Uterus (tissue), 4 donors: ENCODE measurements around the gene MS4A7. TPM values are rescaled to one million over a fixed set of nuclear protein-coding genes. Genes with fewer than 3 reads are reported as not detected.

Source experiments
- DNase-seq, 2 donors: peaks; one replicate each; pipeline ENCODE4 v3.0.0-alpha.2; 2019 to 2020
- H3K27ac ChIP-seq, 2 donors: fragments of 200-600 bp; sonication (generic); 1 replicate in 1 of 2; 2 replicates in 1 of 2; pipeline ENCODE4 v1.5.1; 2016 to 2018
- H3K27me3 ChIP-seq, 2 donors: fragments of 200-600 bp; sonication (generic); one replicate each; pipeline ENCODE4 v1.5.1; 2018 to 2019; ENCODE audit warnings: control low read depth in 1 of 2
- H3K36me3 ChIP-seq, 2 donors: fragments of 200-600 bp; sonication (generic); one replicate each; pipeline ENCODE4 v1.5.1; 2019; ENCODE audit warnings: control low read depth in 1 of 2
- H3K4me1 ChIP-seq, 2 donors: fragments of 200-600 bp; sonication (generic); one replicate each; pipeline ENCODE4 v1.5.1; 2018 to 2019; ENCODE audit warnings: control low read depth in 1 of 2
- H3K4me3 ChIP-seq, 2 donors: fragments of 200-600 bp; sonication (generic); 1 replicate in 1 of 2; 2 replicates in 1 of 2; pipeline ENCODE4 v1.5.1; 2018 to 2019; ENCODE audit warnings: mild to moderate bottlenecking in 1 of 2
- H3K9me3 ChIP-seq, 2 donors: fragments of 200-600 bp; sonication (generic); one replicate each; pipeline ENCODE4 v1.5.1; 2019; ENCODE audit warnings: control low read depth in 1 of 2
- POLR2A ChIP-seq, 2 donors: fragments of 450-650 bp; IDR thresholded peaks; one replicate each; pipeline ENCODE4 v1.6.1; 2016; ENCODE audit warnings: antibody characterized with exemption in 2 of 2, mild to moderate bottlenecking in 1 of 2, moderate library complexity in 1 of 2
- intact Hi-C: fragments of 100-400 bp; cut with DNase I; formaldehyde crosslinking; loops from one replicate; pipeline ENCODE4 v1.15.1; 2023; ENCODE audit warnings: low total_unique reads
- total RNA-seq, 4 donors: library from RNA; depleted of rRNA in 3 of 4; stranded (reverse); fragments of >200 nt in 3 of 4; gene quantifications; one replicate each; pipeline versions ENCODE4 v1.1.0 to v1.2.4, GENCODE V29; 2014 to 2023
- TF ChIP-seq, protein P1 (sequence below), 4 experiments: fragments of 200-600 bp in 2 of 4; fragments of 450-650 bp in 2 of 4; sonication (generic) in 2 of 4; IDR thresholded peaks; one replicate each; pipeline ENCODE4 v1.5.1; 2016 to 2019; ENCODE audit warnings: antibody characterized with exemption in 4 of 4, mild to moderate bottlenecking in 2 of 4, moderate library complexity in 1 of 4
- donor health status: DM: yes; HTN: yes; CAD: no.

The MS4A7 gene
- total RNA-seq, 4 donors from 2014 or later: 11.0 to 45.9 (median 29.0) TPM

DNA sequence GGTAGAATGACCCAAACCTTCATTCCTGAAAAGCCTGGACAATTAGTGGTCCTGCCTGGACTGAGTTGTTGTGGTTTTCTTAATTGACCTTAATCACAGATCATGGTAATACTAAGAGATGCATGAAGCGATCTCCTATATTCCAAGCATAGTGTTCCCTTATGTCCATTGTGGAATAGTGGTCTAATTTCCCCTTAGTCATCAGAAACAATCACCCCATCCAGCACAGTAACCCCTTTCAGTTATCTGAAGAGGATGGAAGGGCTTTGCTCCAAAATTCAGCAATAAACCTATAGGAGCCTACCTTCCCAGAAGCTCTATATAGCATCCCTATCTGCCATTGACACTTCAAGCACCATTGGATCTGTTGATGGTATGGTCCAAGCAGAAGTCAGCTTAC lies 44.3 kb downstream of the MS4A7 start:
- no peak for TF ChIP-seq POLR2A (IDR thresholded peaks at IDR 0.05)
- TF ChIP-seq, protein P1, sequence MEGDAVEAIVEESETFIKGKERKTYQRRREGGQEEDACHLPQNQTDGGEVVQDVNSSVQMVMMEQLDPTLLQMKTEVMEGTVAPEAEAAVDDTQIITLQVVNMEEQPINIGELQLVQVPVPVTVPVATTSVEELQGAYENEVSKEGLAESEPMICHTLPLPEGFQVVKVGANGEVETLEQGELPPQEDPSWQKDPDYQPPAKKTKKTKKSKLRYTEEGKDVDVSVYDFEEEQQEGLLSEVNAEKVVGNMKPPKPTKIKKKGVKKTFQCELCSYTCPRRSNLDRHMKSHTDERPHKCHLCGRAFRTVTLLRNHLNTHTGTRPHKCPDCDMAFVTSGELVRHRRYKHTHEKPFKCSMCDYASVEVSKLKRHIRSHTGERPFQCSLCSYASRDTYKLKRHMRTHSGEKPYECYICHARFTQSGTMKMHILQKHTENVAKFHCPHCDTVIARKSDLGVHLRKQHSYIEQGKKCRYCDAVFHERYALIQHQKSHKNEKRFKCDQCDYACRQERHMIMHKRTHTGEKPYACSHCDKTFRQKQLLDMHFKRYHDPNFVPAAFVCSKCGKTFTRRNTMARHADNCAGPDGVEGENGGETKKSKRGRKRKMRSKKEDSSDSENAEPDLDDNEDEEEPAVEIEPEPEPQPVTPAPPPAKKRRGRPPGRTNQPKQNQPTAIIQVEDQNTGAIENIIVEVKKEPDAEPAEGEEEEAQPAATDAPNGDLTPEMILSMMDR (IDR thresholded peaks at IDR 0.05): no peak
- Histone ChIP-seq H3K27ac (no peak overlapping the region), H3K9me3 (no peaks in the 10 kb centered on the region), H3K27me3 (no peaks in the 10 kb centered on the region), H3K4me1 (no peaks in the 10 kb centered on the region), H3K36me3 (no peaks in the 10 kb centered on the region), H3K4me3 (no peak overlapping the region)
- intact Hi-C loops: no loop called here
- DNase-seq: no peak

DNA sequence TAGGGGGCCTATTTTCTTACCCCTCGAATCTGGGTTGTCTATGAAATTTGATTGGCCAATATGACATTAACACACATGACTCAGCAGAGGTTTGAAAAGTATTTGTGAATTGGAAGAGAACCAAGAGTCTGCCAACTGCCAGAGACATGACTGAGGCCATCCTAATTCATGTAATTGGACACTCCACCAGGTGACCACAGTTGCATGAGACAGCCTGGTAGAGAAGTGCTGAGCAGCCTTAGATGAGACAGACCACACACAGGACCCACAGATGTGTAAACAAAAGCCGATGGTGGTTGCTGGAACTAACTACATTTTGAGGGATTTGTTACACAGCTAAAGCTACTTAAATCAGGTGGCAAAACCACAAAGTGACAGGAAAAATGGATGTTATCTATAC lies 50.2 kb downstream of the MS4A7 start:
- Histone ChIP-seq H3K27me3 (no peaks in the 10 kb centered on the region), H3K27ac (no peak overlapping the region), H3K4me3 (no peak overlapping the region), H3K36me3 (no peaks in the 10 kb centered on the region), H3K4me1 (no peaks in the 10 kb centered on the region), H3K9me3 (no peaks in the 10 kb centered on the region)
- no peak for DNase-seq
- intact Hi-C loops: no loop called here
- TF ChIP-seq POLR2A (IDR thresholded peaks at IDR 0.05): no peak

DNA sequence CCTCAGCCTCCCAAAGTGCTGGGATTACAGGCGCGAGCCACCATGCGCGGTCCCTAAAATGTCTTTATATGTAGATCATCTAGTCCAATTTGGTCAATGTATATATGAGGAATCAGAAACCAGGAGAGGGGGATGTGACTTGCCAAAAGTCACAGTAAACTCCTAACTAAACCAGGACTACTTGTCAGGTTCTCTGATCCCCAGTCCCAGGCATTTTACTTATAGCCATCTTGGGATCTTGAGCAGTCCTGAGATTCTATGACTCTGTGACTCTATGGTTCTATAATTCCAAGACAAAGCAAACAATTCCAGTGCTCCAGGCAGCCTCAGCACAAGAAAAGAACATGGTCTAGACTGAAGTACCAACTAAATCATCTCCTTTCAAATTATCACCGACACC lies 50.9 kb downstream of the MS4A7 start, which contains the start of gene MS4A5:
TSS of gene MS4A5 (plus strand) at position 301 of the 400 bp plus-strand sequence. CDS start 103 bp downstream, outside the sequence.
- no peak for DNase-seq
- no peaks in the 10 kb centered on the region for H3K36me3 ChIP-seq
- no peak within 1 kb of the TSS for H3K27ac ChIP-seq
- H3K27me3 ChIP-seq: no peaks in the 10 kb centered on the region
- intact Hi-C loops: no loop called here
- TF ChIP-seq, protein P1 (IDR thresholded peaks at IDR 0.05): no peak
- TF ChIP-seq POLR2A (IDR thresholded peaks at IDR 0.05): no peak
- H3K4me3 ChIP-seq: no peak within 1 kb of the TSS
- no peaks in the 10 kb centered on the region for H3K9me3 ChIP-seq
- H3K4me1 ChIP-seq: no peaks in the 10 kb centered on the region

DNA sequence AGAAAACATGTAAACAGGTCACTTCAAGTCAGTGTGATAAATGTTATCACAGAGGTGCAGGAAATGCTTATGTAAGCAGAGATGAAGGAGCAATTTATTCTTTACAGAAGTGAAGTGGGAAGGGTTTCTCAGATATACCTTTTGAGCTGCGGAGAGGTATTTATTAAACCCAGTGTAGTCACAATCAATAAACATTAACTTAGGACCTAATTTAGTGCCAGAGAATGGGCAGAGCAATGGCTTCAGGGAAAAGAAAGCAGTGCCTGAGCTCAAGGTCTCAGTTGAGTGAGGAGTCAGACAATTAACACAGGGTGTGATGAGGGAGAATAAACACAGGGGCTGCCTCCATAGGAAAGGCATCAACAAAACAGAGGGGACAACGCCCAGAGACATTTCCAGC lies 52.9 kb downstream of the MS4A7 start:
- Histone ChIP-seq H3K4me1 (no peaks in the 10 kb centered on the region), H3K27me3 (no peaks in the 10 kb centered on the region), H3K36me3 (no peaks in the 10 kb centered on the region), H3K4me3 (no peak overlapping the region), H3K9me3 (no peaks in the 10 kb centered on the region), H3K27ac (no peak overlapping the region)
- TF ChIP-seq POLR2A (IDR thresholded peaks at IDR 0.05): no peak
- TF ChIP-seq, protein P1 (IDR thresholded peaks at IDR 0.05): no peak
- intact Hi-C loops: no loop called here
- DNase-seq: no peak

DNA sequence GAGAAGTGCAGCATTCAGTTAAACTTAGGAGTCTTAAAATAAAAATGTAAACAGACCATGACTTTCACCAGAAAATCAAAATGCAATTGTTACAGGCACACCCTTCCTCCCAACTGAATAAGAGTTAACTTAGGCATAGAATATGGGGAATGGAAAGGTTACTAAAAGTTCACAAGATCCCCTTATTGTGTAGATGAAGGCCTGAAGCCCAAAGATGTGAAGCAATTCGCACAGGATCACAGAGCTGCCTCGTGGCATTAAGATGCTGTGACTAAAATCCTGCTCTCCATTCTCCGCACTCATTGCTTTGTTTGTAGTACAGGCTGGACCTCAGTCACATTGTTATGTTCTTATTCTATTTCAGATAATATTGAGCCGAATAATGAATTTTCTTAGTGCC lies 55.1 kb downstream of the MS4A7 start:
- H3K4me3 ChIP-seq: no peak overlapping the region
- H3K9me3 ChIP-seq: no peaks in the 10 kb centered on the region
- no peaks in the 10 kb centered on the region for H3K27me3 ChIP-seq

More for the DNA sequence above, 55.1 kb downstream of the MS4A7 start:
- DNase-seq: no peak
- TF ChIP-seq POLR2A (IDR thresholded peaks at IDR 0.05): no peak
- TF ChIP-seq, protein P1 (IDR thresholded peaks at IDR 0.05): no peak
- no peaks in the 10 kb centered on the region for H3K4me1 ChIP-seq
- no peak overlapping the region for H3K27ac ChIP-seq
- H3K36me3 ChIP-seq: no peaks in the 10 kb centered on the region
- intact Hi-C loops: no loop called here

Other genes starting within 250 kb of the MS4A7 start
- 10 to 100 TPM; 35.2 to 51.7 (median 40.3) TPM for gene MS4A6A, start 195.4 kb upstream of the MS4A7 start, total RNA-seq
- gene MS4A4E, start 135.4 kb upstream of the MS4A7 start, total RNA-seq: 1 to 10 TPM in 2 of 4 donors, not detected in 2; 1.8 to 2.5 TPM
- 10 to 100 TPM in 3 of 4 donors, 1 to 10 TPM in 1; 2.6 to 29.1 (median 14.3) TPM for gene MS4A4A, start 97.9 kb upstream of the MS4A7 start, total RNA-seq
- gene MS4A6E, start 51.3 kb upstream of the MS4A7 start, total RNA-seq: not detected
- 1 to 10 TPM in 1 of 4 donors, under 1 TPM in 1, not detected in 2; 0.26 to 1.7 TPM for gene MS4A14, start 17.9 kb downstream of the MS4A7 start, total RNA-seq
- not detected for gene MS4A5, start 51.0 kb downstream of the MS4A7 start, total RNA-seq
- 1 to 10 TPM in 1 of 4 donors, under 1 TPM in 2, not detected in 1; 0.12 to 1.9 (median 0.59) TPM for gene MS4A1, start 77.3 kb downstream of the MS4A7 start, total RNA-seq
- gene MS4A12, start 114.2 kb downstream of the MS4A7 start, total RNA-seq: not detected
- gene MS4A13, start 136.9 kb downstream of the MS4A7 start, total RNA-seq: not detected